Measurements from ENCODE around the gene NEAT1.
"Not testable (repeated sequence)": the region's sequence is repeated elsewhere in the genome, so short reads cannot be mapped to it uniquely, and the experiment has no call there.

Gene NEAT1

DNA sequence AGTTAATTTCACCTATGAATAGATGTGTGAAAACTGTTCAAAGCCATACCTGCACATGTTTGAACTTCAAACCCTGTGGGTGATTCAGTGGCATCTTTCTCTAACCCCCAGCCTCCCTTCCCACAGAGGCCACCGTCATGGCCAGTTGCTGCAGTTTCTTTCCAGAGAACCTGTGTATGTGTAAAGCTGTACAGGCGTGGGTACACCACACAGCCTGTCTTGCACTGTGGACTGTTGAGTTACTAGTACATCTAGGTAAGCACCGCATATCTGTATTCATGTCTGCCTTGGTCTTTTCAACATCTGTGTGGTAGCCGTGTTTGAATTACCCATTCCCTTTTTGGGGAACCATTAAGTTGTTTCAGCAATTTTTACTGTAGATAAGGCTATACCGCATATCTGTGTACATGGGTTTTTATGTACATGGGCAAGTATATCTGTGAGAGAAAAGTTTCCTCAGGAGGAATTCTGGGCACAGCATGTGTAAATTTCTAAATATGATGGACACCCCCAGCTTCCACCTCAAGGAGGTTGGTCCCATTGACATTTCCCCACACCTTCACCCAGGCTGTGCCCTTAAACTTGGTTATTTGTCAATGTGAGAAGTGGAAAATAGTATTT, 13.9 kb downstream of the NEAT1 start:
- no peak for DNase-seq

DNA sequence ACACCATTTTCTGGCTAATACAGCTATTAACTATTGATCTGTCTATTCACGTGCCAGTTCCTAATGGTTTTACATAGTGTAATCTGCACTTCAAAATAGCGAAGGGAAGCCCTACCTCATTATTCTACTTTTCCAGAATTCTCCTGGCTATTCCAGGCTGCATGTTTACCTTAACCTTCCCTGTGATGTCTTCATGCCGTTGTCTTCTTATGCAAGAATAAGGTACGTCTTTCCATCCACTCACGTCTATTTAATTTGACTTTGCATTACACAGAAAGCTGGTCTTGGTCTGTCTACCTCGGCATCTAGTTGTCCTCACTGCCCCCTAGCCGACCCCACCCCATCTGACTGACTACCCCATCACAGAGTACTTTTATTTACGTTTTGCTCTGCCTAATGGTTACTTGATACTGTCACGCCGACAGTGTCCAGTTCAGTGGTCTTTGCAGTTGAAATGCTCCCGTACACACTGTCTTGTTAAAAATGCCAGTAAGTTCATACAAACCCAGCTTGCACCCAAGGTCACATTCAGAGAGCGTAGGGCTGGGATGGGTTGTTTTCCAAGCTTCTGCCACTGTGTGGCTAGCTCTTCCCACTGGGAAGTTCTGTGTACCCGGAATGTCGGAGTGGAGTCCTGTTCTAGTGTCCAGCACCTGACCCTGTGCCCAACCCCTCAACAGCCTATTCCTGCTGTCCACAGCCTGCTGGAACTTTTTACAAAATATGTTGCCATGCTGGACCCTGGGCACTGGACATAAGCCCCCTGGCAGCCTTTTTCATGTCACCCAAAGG, 15.0 kb downstream of the NEAT1 start:
- no peak for DNase-seq

DNA sequence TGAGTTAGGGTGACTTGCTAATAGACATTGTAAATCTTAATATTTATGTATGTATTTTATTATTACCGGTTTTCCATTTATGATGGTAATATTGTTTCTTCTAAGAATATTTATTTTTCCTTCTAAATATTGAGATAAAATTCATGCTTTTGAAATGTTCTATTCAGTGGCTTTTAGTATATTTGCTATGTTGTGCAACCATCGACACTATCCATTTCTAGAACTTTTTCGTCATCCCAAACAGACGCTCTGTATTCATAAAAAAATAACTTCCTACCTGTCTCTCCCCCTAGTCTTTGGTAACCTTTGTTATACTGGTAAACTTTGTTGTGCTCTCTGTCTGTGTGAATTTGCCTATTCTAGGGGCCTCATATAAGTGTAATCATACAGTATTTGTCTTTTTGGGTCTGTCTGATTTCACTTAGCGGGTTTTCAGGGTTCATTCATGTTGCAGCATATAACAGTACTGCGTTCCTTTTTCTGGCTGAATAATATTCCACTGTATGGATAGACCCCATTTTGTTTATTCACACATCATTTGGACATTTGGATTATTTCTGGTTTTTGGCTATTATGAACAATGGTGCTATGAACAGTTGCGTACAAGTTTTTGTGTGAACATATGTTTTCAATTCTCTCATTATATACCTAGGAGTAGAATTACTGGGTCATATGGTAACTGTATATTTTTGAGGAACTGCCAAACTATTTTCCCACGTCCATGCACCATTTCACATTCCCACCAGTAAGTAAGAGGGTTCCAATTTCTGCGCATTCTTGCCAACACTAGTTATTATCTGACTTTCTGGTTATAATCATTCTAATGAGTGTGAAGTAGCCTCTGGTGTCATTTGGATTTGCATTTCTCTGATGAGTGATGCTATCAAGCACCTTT, 15.9 kb downstream of the NEAT1 start:
- no peak for DNase-seq

DNA sequence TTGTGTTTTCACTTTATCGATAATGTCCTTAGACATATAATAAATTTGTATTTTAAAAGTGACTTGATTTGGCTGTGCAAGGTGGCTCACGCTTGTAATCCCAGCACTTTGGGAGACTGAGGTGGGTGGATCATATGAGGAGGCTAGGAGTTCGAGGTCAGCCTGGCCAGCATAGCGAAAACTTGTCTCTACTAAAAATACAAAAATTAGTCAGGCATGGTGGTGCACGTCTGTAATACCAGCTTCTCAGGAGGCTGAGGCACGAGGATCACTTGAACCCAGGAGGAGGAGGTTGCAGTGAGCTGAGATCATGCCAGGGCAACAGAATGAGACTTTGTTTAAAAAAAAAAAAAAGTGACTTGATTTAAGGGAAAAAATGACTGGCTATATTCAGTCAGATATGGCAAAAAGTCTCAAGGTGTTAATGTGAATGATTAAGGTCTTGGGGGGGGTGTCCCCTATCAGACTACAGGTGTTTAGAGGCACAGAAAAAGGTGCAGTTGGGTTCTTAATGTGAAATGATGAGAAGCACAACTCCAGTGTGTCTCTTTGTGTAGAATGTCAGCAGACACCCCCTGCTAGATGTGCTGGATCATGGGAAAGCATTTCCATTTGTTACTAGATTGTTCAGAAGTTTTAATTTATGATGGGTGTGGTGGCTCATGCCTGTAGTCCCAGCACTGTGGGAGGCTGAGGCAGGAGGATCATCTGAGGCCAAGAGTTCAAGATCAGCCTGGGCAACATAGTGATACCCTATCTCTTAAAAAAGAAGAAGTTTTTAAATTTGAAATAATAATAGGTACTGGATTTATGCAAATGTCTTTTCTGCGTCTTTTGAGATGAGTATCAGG, 17.0 kb downstream of the NEAT1 start:
- no peak for DNase-seq

DNA sequence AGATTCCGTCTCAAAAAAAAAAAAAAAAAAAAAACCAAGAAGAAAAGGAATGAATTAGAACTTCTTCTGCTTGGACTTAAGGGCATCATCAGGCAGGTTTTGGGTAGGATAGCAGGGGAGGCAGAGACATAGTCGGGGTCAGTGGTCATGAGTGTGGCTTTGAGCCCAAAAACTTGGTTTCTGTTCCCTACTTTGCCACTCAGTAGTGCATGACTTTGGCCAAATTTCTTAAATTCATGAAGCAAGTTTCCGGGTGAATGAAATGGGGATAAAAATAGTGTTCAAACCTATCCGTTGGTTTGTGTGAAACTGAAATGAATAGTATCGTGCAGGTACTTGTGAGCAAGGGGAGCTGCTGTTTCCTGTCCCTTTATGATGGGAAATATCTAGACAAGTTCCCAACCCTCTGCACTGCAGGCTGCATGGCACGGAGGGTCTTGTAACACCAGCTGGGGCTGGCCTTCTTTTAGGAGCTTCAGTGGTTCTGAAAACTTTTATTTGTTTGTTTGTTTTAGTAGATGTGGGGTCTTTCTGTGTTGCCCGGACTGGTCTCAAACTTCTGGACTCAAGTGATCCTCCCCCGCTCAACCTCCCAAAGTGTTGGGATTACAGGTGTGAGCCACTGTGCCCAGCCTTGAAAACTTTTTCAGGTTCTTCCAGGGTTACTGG, 18.4 kb downstream of the NEAT1 start:
- DNase-seq, result no peak

DNA sequence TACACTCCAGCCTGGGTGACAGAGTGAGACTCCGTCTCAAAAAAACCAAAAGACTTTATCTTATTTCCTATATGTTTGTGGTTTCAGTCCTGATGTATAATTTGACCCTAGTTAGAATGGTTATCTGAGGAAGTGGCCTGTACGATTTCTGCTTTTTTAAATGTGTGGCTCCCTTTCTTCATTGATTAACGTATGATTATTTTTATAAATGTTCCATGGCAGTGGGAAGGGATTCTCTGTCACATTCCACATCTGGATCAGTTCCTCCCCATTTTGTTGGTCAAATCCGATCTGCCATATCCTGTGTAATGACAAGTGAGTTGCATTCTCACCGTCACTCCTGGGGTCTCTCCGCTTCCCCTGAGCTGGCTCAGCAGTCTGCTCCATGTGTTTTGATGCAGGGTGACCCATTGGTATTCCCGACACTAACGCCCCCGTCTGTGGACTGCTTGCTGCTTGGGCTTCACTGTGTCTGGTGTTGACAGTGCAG, 20.3 kb downstream of the NEAT1 start:
- DNase-seq, result no peak

DNA sequence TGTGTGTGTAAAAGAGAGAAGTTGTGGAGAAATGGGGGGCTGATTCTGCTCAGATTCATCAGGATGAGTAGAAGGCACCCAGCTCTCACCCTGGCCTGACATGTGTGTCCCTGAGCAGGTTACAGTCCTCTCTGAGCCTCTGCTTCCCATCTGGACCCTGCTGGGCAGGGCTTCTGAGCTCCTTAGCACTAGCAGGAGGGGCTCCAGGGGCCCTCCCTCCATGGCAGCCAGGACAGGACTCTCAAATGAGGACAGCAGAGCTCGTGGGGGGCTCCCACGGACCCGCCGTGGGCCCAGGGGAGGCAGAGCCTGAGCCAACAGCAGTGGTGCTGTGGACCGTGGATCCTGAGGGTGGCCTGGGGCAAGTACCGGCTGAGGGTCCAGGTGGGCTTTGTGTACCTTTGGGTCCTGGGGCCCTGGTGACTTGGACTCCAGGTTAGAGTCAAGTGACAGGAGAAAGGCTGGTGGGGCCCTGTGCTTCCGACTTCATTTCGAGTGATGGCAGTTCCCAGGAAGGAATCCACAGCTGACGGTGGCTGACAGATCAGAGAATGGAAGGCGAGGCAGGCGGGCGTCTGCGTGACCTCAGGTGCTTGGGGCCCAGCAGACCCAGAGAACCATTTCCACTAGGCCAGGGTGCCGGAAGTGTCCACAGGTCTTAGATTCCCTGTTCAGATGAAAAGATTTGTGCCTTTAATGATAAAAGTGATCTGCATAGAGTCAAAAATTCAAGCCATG, 21.9 kb downstream of the NEAT1 start:
- DNase-seq, result no peak

DNA sequence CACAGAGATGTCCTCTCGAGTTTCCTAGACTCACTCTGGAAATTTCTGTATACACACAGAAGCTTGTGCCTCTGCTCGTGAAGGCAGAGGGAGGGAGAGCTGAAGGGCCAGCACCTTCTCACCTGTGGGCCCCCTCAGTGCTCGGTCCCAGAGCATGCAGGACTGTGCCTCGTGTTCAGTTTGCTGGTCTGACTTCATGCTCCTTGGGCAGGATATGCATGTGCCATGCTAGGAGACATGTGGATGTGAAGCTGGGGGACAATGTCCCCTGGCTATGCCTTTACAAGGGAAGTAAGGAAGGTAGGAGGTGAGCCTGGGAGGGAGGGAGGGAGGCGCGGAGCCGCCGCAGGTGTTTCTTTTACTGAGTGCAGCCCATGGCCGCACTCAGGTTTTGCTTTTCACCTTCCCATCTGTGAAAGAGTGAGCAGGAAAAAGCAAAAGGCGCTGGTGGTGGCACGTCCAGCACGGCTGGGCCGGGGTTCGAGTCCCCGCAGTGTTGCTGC, 22.6 kb downstream of the NEAT1 start:
- no peak for DNase-seq

DNA sequence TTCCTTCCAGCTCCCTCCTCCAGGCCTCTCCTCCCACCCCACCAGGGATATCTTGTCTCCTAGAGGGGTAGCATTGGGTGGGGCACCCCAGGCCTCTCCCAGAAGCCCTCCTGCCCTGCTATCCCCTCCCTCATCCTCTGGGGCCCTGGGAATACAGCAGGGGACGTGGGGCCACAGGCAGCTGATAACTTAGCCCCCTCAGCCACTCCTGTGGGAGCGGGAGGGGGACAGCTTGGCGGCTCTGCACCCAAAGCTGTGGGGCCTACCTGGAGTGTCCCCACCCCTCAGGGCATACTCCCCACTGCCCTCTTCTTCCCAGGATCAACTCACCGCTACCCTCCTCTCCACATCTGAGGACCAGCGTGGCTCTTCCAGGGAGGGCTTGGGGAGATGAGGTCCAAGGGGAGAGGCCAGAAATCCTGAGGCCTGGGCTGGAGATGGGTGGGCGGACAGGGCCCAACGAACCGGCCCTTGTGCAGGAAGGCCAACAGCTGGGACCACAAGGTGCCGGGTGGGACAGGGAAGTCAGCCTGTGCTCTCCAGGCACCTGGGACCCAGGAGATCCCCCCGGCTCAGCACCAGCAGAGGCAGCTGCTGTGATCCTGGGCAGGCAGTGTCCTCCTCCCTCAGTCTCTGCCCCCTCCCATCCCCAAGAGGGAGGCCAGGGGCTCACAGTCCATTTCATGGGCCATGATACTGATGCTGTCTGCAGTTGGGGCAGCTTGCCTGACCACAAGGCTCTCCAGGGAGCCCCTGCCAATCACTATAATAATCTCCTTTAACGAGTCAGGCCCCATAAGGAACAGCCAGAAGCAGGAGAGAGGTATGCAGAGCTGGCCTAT, 23.2 kb downstream of the NEAT1 start:
- DNase-seq, result no peak

DNA sequence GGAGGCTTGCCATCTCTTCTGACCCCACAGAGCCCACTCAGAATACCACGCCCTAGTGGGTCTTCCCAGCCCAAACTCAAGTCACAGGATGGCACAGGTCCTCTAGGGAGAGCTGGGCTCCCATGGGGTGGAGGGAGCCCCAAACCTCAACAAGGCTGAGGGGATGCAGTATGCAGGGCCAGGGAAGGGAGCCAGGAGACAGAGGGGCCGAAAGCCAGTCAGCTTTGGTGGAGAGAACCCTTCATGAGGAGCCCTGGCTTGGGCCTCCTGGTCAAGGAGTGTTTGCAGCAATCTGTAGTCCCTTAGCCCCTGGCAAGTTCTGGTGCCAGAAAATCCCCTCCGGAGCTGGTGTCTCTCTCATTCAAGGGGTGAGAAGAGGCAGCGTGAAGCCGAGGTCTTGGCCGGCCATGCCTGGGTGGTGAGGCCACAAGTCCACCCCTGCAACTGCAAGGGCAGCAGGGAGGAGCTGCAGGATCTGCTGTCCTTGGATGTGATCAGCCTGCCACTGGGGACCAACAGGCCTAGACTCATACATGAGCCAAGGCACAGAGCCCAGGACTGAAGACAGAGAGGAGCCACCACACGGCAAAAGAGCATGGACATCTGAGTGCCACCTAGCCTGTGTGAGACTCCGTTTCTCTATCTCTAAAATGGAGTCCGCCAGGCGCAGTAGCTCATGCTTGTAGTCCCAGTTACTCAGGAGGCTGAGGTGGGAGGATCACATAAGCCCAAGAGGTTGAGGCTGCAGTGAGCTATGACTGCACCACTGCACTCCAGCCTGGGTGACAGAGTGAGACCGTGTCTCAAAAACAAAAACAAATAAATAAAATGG, 24.1 kb downstream of the NEAT1 start:
- DNase-seq, result no peak

DNA sequence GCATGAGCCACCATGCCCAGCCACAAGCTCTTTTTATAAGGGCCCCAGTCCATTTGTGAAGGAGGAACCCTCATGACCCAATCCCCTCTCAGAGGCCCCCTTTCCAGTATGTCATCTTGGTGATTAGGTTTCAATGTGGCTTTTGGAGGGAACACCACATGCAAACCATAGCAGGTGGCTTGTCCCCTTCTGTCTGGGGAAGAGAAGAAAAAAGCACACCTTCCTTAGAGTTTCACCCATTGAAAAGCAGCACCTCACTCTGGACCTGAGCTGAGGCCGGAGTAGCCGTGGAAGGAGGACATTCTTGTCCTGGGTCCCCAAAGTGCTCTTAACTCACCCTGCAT, 25.4 kb downstream of the NEAT1 start:
- DNase-seq, result no peak

DNA sequence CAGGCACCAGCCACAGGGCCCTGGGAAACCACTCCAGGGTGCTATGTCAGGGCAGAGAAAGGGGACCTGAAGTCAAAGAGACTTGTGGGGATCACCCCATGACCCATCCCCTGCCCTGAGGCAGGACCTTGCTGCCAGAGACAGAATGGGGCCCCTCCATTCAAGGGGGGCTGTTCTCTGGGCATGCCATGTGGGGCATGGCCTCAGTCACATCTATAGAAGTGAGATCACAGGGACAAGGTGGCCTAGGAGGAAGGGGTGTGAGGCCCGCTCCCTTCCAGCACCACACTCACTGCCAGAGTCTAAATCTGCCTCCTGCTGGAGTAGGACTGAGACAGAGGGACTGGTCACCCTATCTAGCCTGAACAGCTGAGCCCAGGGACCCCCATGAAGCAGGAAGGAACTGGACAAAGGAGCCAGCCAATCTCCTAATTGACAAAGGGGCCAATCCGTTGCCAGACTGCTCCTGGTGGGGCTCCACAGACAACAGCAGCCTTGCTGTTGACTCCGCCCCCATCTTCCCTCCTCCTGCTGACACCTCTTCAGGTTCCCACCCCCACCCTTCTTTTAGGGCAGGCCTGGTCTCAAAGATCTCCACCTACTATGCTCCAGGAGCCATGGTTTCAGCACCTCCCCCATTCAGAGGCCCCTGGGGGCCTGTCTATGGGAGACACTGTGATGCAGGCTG, 26.0 kb downstream of the NEAT1 start:
- no peak for DNase-seq

DNA sequence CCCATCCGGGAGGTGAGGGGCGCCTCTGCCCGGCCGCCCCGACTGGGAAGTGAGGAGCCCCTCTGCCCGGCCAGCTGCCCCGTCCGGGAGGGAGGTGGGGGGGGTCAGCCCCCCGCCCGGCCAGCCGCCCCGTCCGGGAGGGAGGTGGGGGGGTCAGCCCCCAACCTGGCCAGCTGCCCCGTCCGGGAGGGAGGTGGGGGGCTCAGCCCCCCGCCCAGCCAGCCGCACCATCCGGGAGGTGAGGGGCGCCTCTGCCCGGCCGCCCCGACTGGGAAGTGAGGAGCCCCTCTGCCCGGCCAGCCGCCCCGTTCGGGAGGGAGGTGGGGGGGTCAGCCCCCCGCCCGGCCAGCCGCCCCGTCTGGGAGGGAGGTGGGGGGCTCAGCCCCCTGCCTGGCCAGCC, 28.7 kb downstream of the NEAT1 start:
- not testable (repeated sequence) for DNase-seq

DNA sequence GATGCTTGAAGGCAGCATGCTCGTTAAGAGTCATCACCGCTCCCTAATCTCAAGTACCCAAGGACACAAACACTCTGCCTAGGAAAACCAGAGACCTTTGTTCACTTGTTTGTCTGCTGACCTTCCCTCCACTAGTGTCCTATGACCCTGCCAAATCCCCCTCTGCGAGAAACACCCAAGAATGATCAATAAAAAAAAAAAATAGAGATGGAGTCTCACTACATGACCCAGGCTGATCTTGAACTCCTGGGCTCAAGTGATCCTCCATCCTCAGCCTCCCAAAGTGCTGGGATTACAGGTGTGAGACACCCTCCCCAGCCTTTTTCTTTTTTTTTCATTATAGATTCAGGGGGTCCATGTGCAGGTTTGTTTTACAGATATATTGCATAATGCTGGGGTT, 29.7 kb downstream of the NEAT1 start:
- DNase-seq, result not testable (repeated sequence)

DNA sequence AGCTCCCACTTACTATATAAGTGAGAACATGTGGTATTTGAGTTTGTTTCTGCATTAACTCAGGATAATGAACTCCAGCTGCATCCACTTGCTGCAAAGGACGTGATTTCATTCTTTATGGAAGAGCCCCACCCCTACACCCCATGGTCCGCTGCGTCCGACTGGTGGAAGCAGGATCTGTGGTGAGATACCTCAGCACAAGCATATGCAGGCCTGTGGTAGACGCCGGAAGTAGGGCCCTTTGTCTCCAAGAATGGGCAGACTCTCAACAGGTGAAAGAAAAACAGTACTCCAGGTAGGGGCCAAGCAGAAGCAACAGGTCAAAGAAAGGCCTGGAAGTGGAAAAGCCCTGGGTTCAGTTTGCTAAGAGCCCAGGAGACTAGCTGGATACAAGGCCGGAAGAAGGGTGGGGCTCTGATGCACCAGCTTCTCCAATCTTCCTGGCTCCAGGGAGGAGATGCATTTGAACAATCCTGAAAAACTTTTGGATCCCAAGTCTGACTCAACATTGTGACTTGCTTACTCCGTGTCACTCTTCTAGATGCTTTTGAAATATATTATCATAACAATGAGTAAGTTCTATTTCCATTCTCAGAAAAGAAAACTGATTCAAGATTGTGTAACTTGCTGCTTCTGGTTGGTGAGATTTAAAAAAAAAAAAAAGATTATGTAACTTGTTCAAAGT, 30.4 kb downstream of the NEAT1 start:
- no peak for DNase-seq

DNA sequence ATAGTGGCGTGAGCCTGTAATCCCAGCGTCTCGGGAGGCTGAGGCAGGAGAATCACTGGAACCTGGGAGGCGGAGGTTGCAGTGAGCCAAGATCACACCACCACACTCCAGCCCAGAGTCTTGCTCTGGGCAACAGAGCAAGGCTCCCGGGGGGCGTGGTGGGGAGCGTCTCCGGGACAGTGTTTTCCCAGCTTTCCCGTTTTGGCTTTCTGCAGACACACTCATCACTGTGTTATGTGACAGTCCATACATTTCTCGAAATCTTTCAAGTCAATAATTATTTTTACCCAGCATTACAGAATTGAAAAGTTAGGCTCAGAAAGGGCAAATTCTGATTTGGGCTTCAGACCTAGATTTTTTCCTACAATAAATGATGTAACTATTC, 31.7 kb downstream of the NEAT1 start:
- no peak for DNase-seq

DNA sequence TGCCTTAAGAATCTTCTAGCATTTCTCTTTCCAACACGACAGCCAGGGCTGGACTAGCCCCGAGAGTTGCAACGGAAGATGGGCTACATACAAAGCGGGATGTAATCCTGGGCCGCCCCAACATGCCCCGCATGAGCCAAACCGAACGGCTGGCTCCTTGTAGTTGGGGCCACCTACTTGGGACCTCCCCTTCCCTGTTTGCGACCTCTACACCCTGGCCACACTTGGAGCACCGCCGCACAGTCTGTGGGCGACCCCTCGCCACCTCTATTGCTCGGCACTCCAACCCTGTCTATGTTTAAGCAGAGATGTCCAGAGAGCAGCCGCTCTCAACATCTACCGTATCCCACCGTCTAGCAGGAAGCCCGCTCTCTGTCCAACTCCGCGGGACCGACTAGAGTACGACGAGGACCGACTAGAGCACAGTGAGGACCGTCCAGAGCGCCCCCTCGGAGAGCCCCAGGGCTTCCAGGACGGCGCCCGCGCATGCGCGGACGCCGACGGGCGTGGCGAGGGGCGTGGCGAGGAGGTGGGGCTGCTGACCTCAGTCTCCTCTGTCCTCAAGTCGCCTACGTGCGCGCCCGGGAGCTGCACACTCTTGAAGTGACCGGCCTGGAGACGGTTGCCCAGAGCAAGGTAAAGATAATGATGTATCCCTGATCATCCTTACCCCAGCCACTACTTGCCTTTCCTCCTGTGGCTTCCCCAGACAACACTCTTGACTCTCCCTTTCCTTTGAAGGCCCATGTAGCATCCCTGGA, 32.3 kb downstream of the NEAT1 start:
- no peak for DNase-seq

Data from NCI-H1048 (cell line).